Mesenchymal stem cell (in vitro differentiated cells and primary cell): ENCODE data around the gene RBMS3.

Experiments
- DNase-seq: peaks from one replicate; pipeline ENCODE4 v3.0.0-alpha.2; 2013
- H2AFZ ChIP-seq: one replicate; pipeline ENCODE4 v1.6.1; 2013; ENCODE audit warnings: low read depth, mild to moderate bottlenecking, control low read depth, inconsistent platforms, low read length, moderate library complexity
- H2AK5ac ChIP-seq: 2 replicates; pipeline ENCODE4 v1.6.1; 2013; ENCODE audit warnings: low read length, moderate library complexity, mild to moderate bottlenecking, inconsistent platforms; ENCODE audit not compliant: severe bottlenecking
- H2BK120ac ChIP-seq: one replicate; pipeline ENCODE4 v1.6.1; 2013; ENCODE audit warnings: low read depth, mild to moderate bottlenecking, inconsistent platforms, low read length, moderate library complexity
- H2BK12ac ChIP-seq, 2 experiments: one replicate each; pipeline ENCODE4 v1.6.1; 2013; ENCODE audit warnings: inconsistent platforms in 2 of 2, low read length in 2 of 2, mild to moderate bottlenecking in 2 of 2, moderate library complexity in 2 of 2, control low read depth in 1 of 2
- H2BK15ac ChIP-seq: one replicate; pipeline ENCODE4 v1.6.1; 2013; ENCODE audit warnings: mild to moderate bottlenecking, low read depth, inconsistent platforms; ENCODE audit not compliant: poor library complexity, severe bottlenecking
- H2BK5ac ChIP-seq: 2 replicates; pipeline ENCODE4 v1.6.1; 2013; ENCODE audit warnings: low read depth, mild to moderate bottlenecking, low read length, control low read depth, inconsistent platforms; ENCODE audit not compliant: poor library complexity, severe bottlenecking
- H3K14ac ChIP-seq, 2 experiments: one replicate each; pipeline ENCODE4 v1.6.1; 2013; ENCODE audit warnings: inconsistent platforms in 2 of 2, low read length in 2 of 2, control low read depth in 1 of 2, mild to moderate bottlenecking in 1 of 2, moderate library complexity in 1 of 2
- H3K18ac ChIP-seq, 2 experiments: one replicate each; pipeline ENCODE4 v1.6.1; 2013; ENCODE audit warnings: inconsistent platforms in 2 of 2, low read length in 2 of 2, control low read depth in 1 of 2, low read depth in 1 of 2, mild to moderate bottlenecking in 1 of 2
- H3K23ac ChIP-seq, 2 experiments: one replicate each; pipeline ENCODE4 v1.6.1; 2013; ENCODE audit warnings: inconsistent platforms in 2 of 2, low read length in 2 of 2, mild to moderate bottlenecking in 2 of 2, moderate library complexity in 2 of 2, control low read depth in 1 of 2
- H3K27ac ChIP-seq: 2 replicates; pipeline ENCODE4 v1.5.1; 2013; ENCODE audit warnings: mild to moderate bottlenecking, moderate library complexity, low read length, control low read depth, inconsistent platforms; ENCODE audit not compliant: poor library complexity, severe bottlenecking
- H3K27me3 ChIP-seq, 2 experiments: 2 replicates each; pipeline versions ENCODE4 v1.6.1 to v1.7.0; 2013; ENCODE audit warnings: low read length in 2 of 2, mild to moderate bottlenecking in 2 of 2, moderate library complexity in 2 of 2, control low read depth in 1 of 2, inconsistent platforms in 1 of 2; ENCODE audit not compliant: control insufficient read depth in 1 of 2, insufficient read depth in 1 of 2
- H3K36me3 ChIP-seq, 2 experiments: 2 replicates each; pipeline versions ENCODE4 v1.6.1 to v1.7.0; 2013; ENCODE audit warnings: low read length in 2 of 2, control low read depth in 1 of 2, inconsistent platforms in 1 of 2, low read depth in 1 of 2, mild to moderate bottlenecking in 1 of 2; ENCODE audit not compliant: insufficient read depth in 2 of 2, control insufficient read depth in 1 of 2
- H3K4ac ChIP-seq, 2 experiments: one replicate each; pipeline ENCODE4 v1.6.1; 2013; ENCODE audit warnings: inconsistent platforms in 2 of 2, low read length in 2 of 2, mild to moderate bottlenecking in 2 of 2, moderate library complexity in 2 of 2, control low read depth in 1 of 2, low read depth in 1 of 2
- H3K4me1 ChIP-seq: 2 replicates; pipeline ENCODE4 v1.6.1; 2013; ENCODE audit warnings: low read depth, low read length, control low read depth; ENCODE audit not compliant: control insufficient read depth, insufficient read depth
- H3K4me2 ChIP-seq: 2 replicates; pipeline ENCODE4 v1.6.1; 2013; ENCODE audit warnings: low read length, mild to moderate bottlenecking, inconsistent platforms; ENCODE audit not compliant: poor library complexity, severe bottlenecking
- H3K4me3 ChIP-seq, 2 experiments: 2 replicates each; pipeline versions ENCODE4 v1.5.1 to v1.7.0; 2013; ENCODE audit warnings: low read length in 2 of 2, mild to moderate bottlenecking in 2 of 2, control low read depth in 1 of 2, low read depth in 1 of 2; ENCODE audit not compliant: insufficient read depth in 1 of 2
- H3K79me1 ChIP-seq: replicated peaks from 2 replicates; pipeline ENCODE4 v1.6.1; 2013; ENCODE audit warnings: mild to moderate bottlenecking, control low read depth, low read length, inconsistent platforms; ENCODE audit not compliant: poor library complexity, severe bottlenecking
- H3K9ac ChIP-seq: 2 replicates; pipeline ENCODE4 v1.7.0; 2013; ENCODE audit warnings: mild to moderate bottlenecking, low read length, moderate library complexity
- H3K9me3 ChIP-seq: 2 replicates; pipeline ENCODE4 v1.7.0; 2013; ENCODE audit warnings: mild to moderate bottlenecking, low read length; ENCODE audit not compliant: control insufficient read depth
- H4K8ac ChIP-seq: one replicate; pipeline ENCODE4 v1.6.1; 2013; ENCODE audit warnings: inconsistent platforms, mild to moderate bottlenecking, low read length, moderate library complexity
- H4K91ac ChIP-seq: one replicate; pipeline ENCODE4 v1.6.1; 2013; ENCODE audit warnings: mild to moderate bottlenecking, low read length, inconsistent platforms
- WGBS: methylation state at CpG from one replicate; pipeline ENCODE4 v1.1.7; 2013; ENCODE audit warnings: mixed read lengths; 5-methylcytosine and 5-hydroxymethylcytosine counted together

RBMS3 gene

GRCh38 chr3:30007668-30008067 lies 726.8 kb downstream of the RBMS3 start:
- Histone ChIP-seq H2AK5ac (no peak overlapping the region), H3K4me2 (no peak overlapping the region), H3K27me3 (no peaks in the 10 kb centered on the region), H3K9me3 (no peaks in the 10 kb centered on the region), H3K18ac (no peak overlapping the region), H3K14ac (no peak overlapping the region), H2BK120ac (no peak overlapping the region), H4K8ac (no peak overlapping the region), H3K4ac (no peak overlapping the region), H3K27ac (no peak overlapping the region), H3K23ac (no peak overlapping the region), H2BK15ac (no peak overlapping the region), H3K79me1 (no peaks in the 10 kb centered on the region), H2BK12ac (no peak overlapping the region), H2AFZ (no peak overlapping the region), H4K91ac (no peak overlapping the region), H2BK5ac (no peak overlapping the region), H3K9ac (no peak overlapping the region), H3K4me3 (no peak overlapping the region), H3K36me3 (no peaks in the 10 kb centered on the region), H3K4me1 (no peaks in the 10 kb centered on the region)
- 90% methylated on average over 1 of the region's 1 CpG for WGBS
- DNase-seq = no peak

GRCh38 chr3:30011237-30011803 lies 730.4 kb downstream of the RBMS3 start:
- H3K14ac ChIP-seq = no peak overlapping the region

GRCh38 chr3:30012941-30013543 lies 732.2 kb downstream of the RBMS3 start:
- Histone ChIP-seq H2AK5ac (no peak overlapping the region), H4K91ac (no peak overlapping the region), H2BK120ac (no peak overlapping the region), H3K4me2 (no peak overlapping the region), H3K18ac (no peak overlapping the region), H3K4me3 (no peak overlapping the region), H3K9ac (no peak overlapping the region), H2BK12ac (no peak overlapping the region), H3K27me3 (no peaks in the 10 kb centered on the region), H4K8ac (no peak overlapping the region), H3K79me1 (no peaks in the 10 kb centered on the region), H3K9me3 (no peaks in the 10 kb centered on the region), H3K27ac (no peak overlapping the region), H3K36me3 (no peaks in the 10 kb centered on the region), H3K23ac (no peak overlapping the region), H3K4ac (no peak overlapping the region), H2BK15ac (no peak overlapping the region), H3K4me1 (no peaks in the 10 kb centered on the region), H3K14ac (no peak overlapping the region), H2BK5ac (no peak overlapping the region), H2AFZ (no peak overlapping the region)
- DNase-seq = peak; percentile 62
- no CpG with 5 or more reads among the region's 2 CpGs for WGBS

More at GRCh38 chr3:30011237-30011803, 730.4 kb downstream of the RBMS3 start:
- Histone ChIP-seq H2BK5ac (no peak overlapping the region), H2AK5ac (no peak overlapping the region), H4K91ac (no peak overlapping the region), H2BK120ac (no peak overlapping the region), H3K4me1 (no peaks in the 10 kb centered on the region), H4K8ac (no peak overlapping the region), H3K9ac (no peak overlapping the region), H3K36me3 (no peaks in the 10 kb centered on the region), H3K27me3 (no peaks in the 10 kb centered on the region), H3K27ac (no peak overlapping the region), H3K79me1 (no peaks in the 10 kb centered on the region), H3K4ac (no peak overlapping the region), H3K4me2 (no peak overlapping the region), H3K9me3 (no peaks in the 10 kb centered on the region), H2AFZ (no peak overlapping the region), H3K4me3 (no peak overlapping the region), H2BK12ac (no peak overlapping the region), H3K18ac (no peak overlapping the region), H2BK15ac (no peak overlapping the region), H3K23ac (no peak overlapping the region)
- WGBS = 100% methylated on average over 1 of the region's 4 CpGs
- DNase-seq = no peak

- 53% methylated on average over 2 of the region's 2 CpGs for WGBS
- Histone ChIP-seq H3K18ac (peak overlapping the region in 1 of 2 experiments; percentile 35), H2BK5ac (no peak overlapping the region), H3K4ac (no peak overlapping the region), H2AFZ (no peak overlapping the region), H3K4me1 (no peaks in the 10 kb centered on the region), H3K9ac (no peak overlapping the region), H3K14ac (no peak overlapping the region), H3K9me3 (no peaks in the 10 kb centered on the region), H3K27me3 (no peaks in the 10 kb centered on the region), H3K79me1 (no peaks in the 10 kb centered on the region), H3K4me3 (no peak overlapping the region), H3K4me2 (no peak overlapping the region), H3K23ac (no peak overlapping the region), H4K91ac (no peak overlapping the region), H2BK12ac (no peak overlapping the region), H3K36me3 (no peaks in the 10 kb centered on the region), H4K8ac (no peak overlapping the region), H3K27ac (no peak overlapping the region), H2AK5ac (no peak overlapping the region), H2BK120ac (no peak overlapping the region), H2BK15ac (no peak overlapping the region)
- no peak for DNase-seq
Measured at GRCh38 chr3:30017901-30018300, 737.0 kb downstream of the RBMS3 start.
